HCT116 (cell line): ENCODE measurements around the gene C10orf105. TPM values are rescaled to one million over a fixed set of nuclear protein-coding genes. Genes with fewer than 3 reads are reported as not detected.

Source experiments
- ATAC-seq: fragments of 200-7000 bp; cut with Tn5 transposase; 2 replicates; pipeline ENCODE4 v1.9.1; 2020; ENCODE audit warnings: mild to moderate bottlenecking, moderate library complexity
- BruUV-seq: library from RNA; stranded (reverse); fragments of 400-500 nt; replicated peaks from 2 replicates; lab custom pipeline; 2021; lab: Mats Ljungman, UMichigan
- CTCF ChIA-PET: fragments of 300-600 bp; sonication (Branson Sonifier 250); formaldehyde crosslinking; loops from one replicate; lab custom pipeline; 2021; ENCODE audit warnings: antibody characterized with exemption; lab: Charles Lee
- POLR2A ChIA-PET: fragments of 300-600, 350-600 bp; sonication (Branson Sonifier 250); formaldehyde crosslinking; loops from one replicate; lab custom pipeline; 2021; ENCODE audit warnings: antibody characterized with exemption; lab: Charles Lee
- RAD21 ChIA-PET, 2 experiments: fragments of 300-600 bp; sonication (Branson Sonifier 250); formaldehyde crosslinking; loops; one replicate each; lab custom pipeline; 2023; ENCODE audit warnings: low total read pairs in 2 of 2; ENCODE audit not compliant: uncharacterized antibody in 2 of 2, unreplicated experiment in 2 of 2, low non-redundant PET in 1 of 2; lab: Charles Lee
- DNase-seq: peaks from one replicate; pipeline ENCODE4 v3.0.0-alpha.2; 2010; ENCODE audit warnings: low read depth, low spot score
- H2AFZ ChIP-seq: fragments of 200-600 bp; shearing (Covaris generic), sonication (generic); 2 replicates; pipeline ENCODE4 v1.6.1; 2017; ENCODE audit warnings: low read depth, mixed run types, mixed read lengths, antibody characterized with exemption, low read length; ENCODE audit not compliant: poor library complexity, severe bottlenecking
- H3K27ac ChIP-seq: 2 replicates; pipeline ENCODE4 v1.5.1; 2012; ENCODE audit warnings: low read depth, low read length
- H3K27me3 ChIP-seq: fragments of 200-600 bp; sonication (generic); 2 replicates; pipeline ENCODE4 v1.6.1; 2016; ENCODE audit warnings: mixed run types, low read length, mixed read lengths; ENCODE audit not compliant: insufficient read depth
- H3K36me3 ChIP-seq, 2 experiments: fragments of 200-500 bp in 1 of 2; fragments of 200-600 bp in 1 of 2; sonication (Bioruptor generic) in 1 of 2; sonication (generic) in 1 of 2; 2 replicates each; pipeline versions ENCODE4 v1.5.1 to v1.6.1; 2014 to 2016; ENCODE audit warnings: low read length in 2 of 2, inconsistent platforms in 1 of 2, mixed read lengths in 1 of 2, mixed run types in 1 of 2; ENCODE audit not compliant: insufficient read depth in 2 of 2, control insufficient read depth in 1 of 2
- H3K4me1 ChIP-seq, 2 experiments: fragments of 200-600 bp in 1 of 2; sonication (generic) in 1 of 2; 2 replicates each; pipeline versions ENCODE4 v1.5.1 to v1.6.1; 2012 to 2017; ENCODE audit warnings: low read length in 2 of 2, inconsistent platforms in 1 of 2, mild to moderate bottlenecking in 1 of 2, mixed read lengths in 1 of 2, mixed run types in 1 of 2, moderate library complexity in 1 of 2; ENCODE audit not compliant: insufficient read depth in 2 of 2, control insufficient read depth in 1 of 2
- H3K4me2 ChIP-seq: fragments of 200-600 bp; sonication (generic); 2 replicates; pipeline ENCODE4 v1.6.1; 2017; ENCODE audit warnings: mixed run types, low read length, mixed read lengths
- H3K4me3 ChIP-seq, 2 experiments: fragments of 200-600 bp in 1 of 2; sonication (generic) in 1 of 2; replicated peaks in 1 of 2; 2 replicates each; pipeline ENCODE4 v1.5.1; 2011 to 2016; ENCODE audit warnings: low read length in 2 of 2, control low read depth in 1 of 2, low read depth in 1 of 2, mild to moderate bottlenecking in 1 of 2, mixed read lengths in 1 of 2, mixed run types in 1 of 2
- H3K79me2 ChIP-seq: fragments of 200-600 bp; sonication (generic); 2 replicates; pipeline ENCODE4 v1.6.1; 2017; ENCODE audit warnings: mild to moderate bottlenecking, mixed run types, low read length, moderate library complexity, mixed read lengths; ENCODE audit not compliant: insufficient read depth
- H3K9ac ChIP-seq: fragments of 200-600 bp; sonication (generic); 2 replicates; pipeline ENCODE4 v1.6.1; 2016; ENCODE audit warnings: low read length, mixed read lengths
- H3K9me2 ChIP-seq: fragments of 200-600 bp; sonication (generic), shearing (Covaris generic); 2 replicates; pipeline ENCODE4 v1.6.1; 2017; ENCODE audit warnings: mixed run types, mild to moderate bottlenecking, moderate library complexity; ENCODE audit not compliant: insufficient read depth
- H3K9me3 ChIP-seq, 2 experiments: fragments of 200-500 bp in 1 of 2; fragments of 200-600 bp in 1 of 2; sonication (Bioruptor generic) in 1 of 2; sonication (generic) in 1 of 2; 2 replicates each; pipeline ENCODE4 v1.6.1; 2014 to 2017; ENCODE audit warnings: low read length in 2 of 2, mixed read lengths in 2 of 2, inconsistent platforms in 1 of 2, low read depth in 1 of 2, mild to moderate bottlenecking in 1 of 2, mixed run types in 1 of 2, moderate library complexity in 1 of 2; ENCODE audit not compliant: control insufficient read depth in 1 of 2, insufficient read depth in 1 of 2
- H4K20me1 ChIP-seq: fragments of 200-600 bp; sonication (generic), shearing (Covaris generic); 2 replicates; pipeline ENCODE4 v1.6.1; 2017; ENCODE audit warnings: mixed run types, mild to moderate bottlenecking, moderate library complexity; ENCODE audit not compliant: insufficient read depth
- CBX3 ChIP-seq: IDR thresholded peaks from 2 replicates; pipeline ENCODE4 v1.6.1; 2012; ENCODE audit warnings: low read depth
- CEBPB ChIP-seq: IDR thresholded peaks from 2 replicates; pipeline ENCODE4 v1.6.1; 2012; ENCODE audit warnings: low read depth
- EZH2 ChIP-seq: fragments of 200-600 bp; sonication (generic); IDR thresholded peaks from 2 replicates; pipeline ENCODE4 v1.6.1; 2017; ENCODE audit warnings: antibody characterized with exemption, mixed run types
- EZH2phosphoT487 ChIP-seq: fragments of 200-600 bp; IDR thresholded peaks from 2 replicates; pipeline ENCODE4 v1.6.1; 2018; ENCODE audit warnings: antibody characterized with exemption, borderline replicate concordance
- RAD21 ChIP-seq: IDR thresholded peaks from 2 replicates; pipeline ENCODE4 v1.6.1; 2012; ENCODE audit warnings: low read depth, mild to moderate bottlenecking
- SIN3A ChIP-seq: IDR thresholded peaks from 2 replicates; pipeline ENCODE4 v1.6.1; 2012; ENCODE audit warnings: low read depth
- SP1 ChIP-seq: IDR thresholded peaks from 2 replicates; pipeline ENCODE4 v1.6.1; 2012; ENCODE audit warnings: low read depth
- SRF ChIP-seq: IDR thresholded peaks from 2 replicates; pipeline ENCODE4 v1.6.1; 2012; ENCODE audit warnings: low read depth
- TCF7L2 ChIP-seq: IDR thresholded peaks from 2 replicates; pipeline ENCODE4 v1.7.0; 2011; ENCODE audit warnings: borderline replicate concordance, inconsistent platforms; ENCODE audit not compliant: insufficient read depth, insufficient read length; ENCODE audit errors: extremely low read depth
- YY1 ChIP-seq: IDR thresholded peaks from 2 replicates; pipeline ENCODE4 v1.6.1; 2011; ENCODE audit warnings: low read length, low read depth, moderate library complexity, mild to moderate bottlenecking; ENCODE audit not compliant: insufficient replicate concordance; ENCODE audit errors: extremely low read depth
- ZNF274 ChIP-seq: fragments of 200-500 bp; sonication (Bioruptor generic); IDR thresholded peaks from 2 replicates; pipeline ENCODE4 v1.6.1; 2014; ENCODE audit warnings: mild to moderate bottlenecking, low read depth, low read length, inconsistent platforms
- intact Hi-C: fragments of 100-400 bp; cut with micrococcal nuclease; formaldehyde crosslinking; loops from 2 replicates; pipeline ENCODE4 v1.10.0; 2022
- total RNA-seq: library from RNA; stranded (reverse); gene quantifications from one replicate; pipeline ENCODE4 v1.2.1, GENCODE V29; 2021; ENCODE audit not compliant: unreplicated experiment
- TF ChIP-seq, protein P1 (sequence below): IDR thresholded peaks from 2 replicates; pipeline ENCODE4 v1.6.1; 2012
- TF ChIP-seq, protein P2 (sequence below): IDR thresholded peaks from 2 replicates; pipeline ENCODE4 v1.6.1; 2011; ENCODE audit warnings: mild to moderate bottlenecking, low read length, moderate library complexity; ENCODE audit not compliant: insufficient replicate concordance; ENCODE audit errors: extremely low read depth
- TF ChIP-seq, protein P3 (sequence below): IDR thresholded peaks from 2 replicates; pipeline ENCODE4 v1.6.1; 2012; ENCODE audit warnings: low read depth
- TF ChIP-seq, protein P4 (sequence below), 3 experiments: fragments of 200-600 bp in 1 of 3; sonication (generic) in 1 of 3; IDR thresholded peaks in 2 of 3; conservative IDR thresholded peaks in 1 of 3; 2 replicates each; pipeline ENCODE4 v1.5.1; 2012 to 2017; ENCODE audit warnings: low read depth in 2 of 3, low read length in 2 of 3, antibody characterized with exemption in 1 of 3, borderline replicate concordance in 1 of 3, control low read depth in 1 of 3, mild to moderate bottlenecking in 1 of 3, mixed read lengths in 1 of 3, mixed run types in 1 of 3, moderate library complexity in 1 of 3; ENCODE audit not compliant: insufficient read depth in 1 of 3

The C10orf105 gene
- total RNA-seq, 1 experiment from 2014 or later = not detected

DNA sequence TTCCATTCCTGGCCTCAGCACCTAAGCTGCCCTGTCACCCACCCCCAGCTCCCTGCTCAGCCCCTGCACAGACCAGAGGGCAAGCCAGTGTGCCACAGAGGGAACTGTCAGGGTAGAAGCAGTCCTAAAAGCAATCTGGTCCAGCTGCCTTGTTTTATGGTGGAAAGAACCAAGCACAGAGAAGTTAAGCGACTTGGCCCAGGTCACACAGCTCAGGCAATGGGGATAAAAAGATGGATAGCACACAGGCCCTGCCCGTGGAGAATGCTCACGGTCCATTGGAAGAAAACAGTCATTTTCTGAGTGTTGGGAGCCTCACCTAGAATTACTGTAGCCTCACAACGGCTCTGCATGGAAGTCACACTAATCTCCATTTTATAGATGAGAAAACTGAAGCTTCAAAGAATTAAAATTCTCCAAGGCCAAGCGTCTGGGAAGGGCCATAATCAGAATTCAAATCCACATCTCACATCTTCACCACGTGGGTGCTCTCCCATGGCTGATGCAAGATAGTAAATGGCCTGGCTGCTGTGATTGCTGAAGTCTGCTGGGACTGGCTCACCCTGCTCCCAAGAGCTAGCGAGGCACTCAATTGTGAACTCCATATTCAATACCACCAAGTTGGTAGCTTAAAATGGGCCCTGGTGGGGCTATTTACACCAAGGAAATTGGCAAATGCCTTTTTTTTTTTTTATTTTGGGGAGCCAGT is 26.8 kb downstream of the C10orf105 start:
- no peak overlapping the region for H2AFZ ChIP-seq
- H3K36me3 ChIP-seq = no peaks in the 10 kb centered on the region
- ATAC-seq (no peak), DNase-seq (no peak)
- no peak overlapping the region for H3K4me2 ChIP-seq
- POLR2A ChIA-PET = interaction anchor here (0.6 kb wide), 1 partner anchor 81 kb away, joined by 3 read pairs; no protein-coding TSS in a partner anchor
- no peaks in the 10 kb centered on the region for H3K9me2 ChIP-seq
- H3K4me1 ChIP-seq = peaks cover 0 to 8% of the 10 kb centered on the region in 2 experiments; a peak in 1 of 4 replicates
- CTCF ChIA-PET = interaction anchor here (0.9 to 2.8 kb wide), 2 partner anchors 16 to 379 kb away, joined by 3 to 8 read pairs; no protein-coding TSS in a partner anchor
- H3K27me3 ChIP-seq = no peaks in the 10 kb centered on the region
- no TSS peak for BruUV-seq
- H3K27ac ChIP-seq = no peak overlapping the region
- TF ChIP-seq ZNF274 (no peak), CEBPB (no peak), SP1 (no peak), EZH2phosphoT487 (no peak), TCF7L2 (no peak), RAD21 (no peak), SIN3A (no peak), EZH2 (no peak), CBX3 (no peak), SRF (no peak), YY1 (no peak)
- TF ChIP-seq, protein P1, sequence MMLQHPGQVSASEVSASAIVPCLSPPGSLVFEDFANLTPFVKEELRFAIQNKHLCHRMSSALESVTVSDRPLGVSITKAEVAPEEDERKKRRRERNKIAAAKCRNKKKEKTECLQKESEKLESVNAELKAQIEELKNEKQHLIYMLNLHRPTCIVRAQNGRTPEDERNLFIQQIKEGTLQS = no peak
- TF ChIP-seq, protein P2, sequence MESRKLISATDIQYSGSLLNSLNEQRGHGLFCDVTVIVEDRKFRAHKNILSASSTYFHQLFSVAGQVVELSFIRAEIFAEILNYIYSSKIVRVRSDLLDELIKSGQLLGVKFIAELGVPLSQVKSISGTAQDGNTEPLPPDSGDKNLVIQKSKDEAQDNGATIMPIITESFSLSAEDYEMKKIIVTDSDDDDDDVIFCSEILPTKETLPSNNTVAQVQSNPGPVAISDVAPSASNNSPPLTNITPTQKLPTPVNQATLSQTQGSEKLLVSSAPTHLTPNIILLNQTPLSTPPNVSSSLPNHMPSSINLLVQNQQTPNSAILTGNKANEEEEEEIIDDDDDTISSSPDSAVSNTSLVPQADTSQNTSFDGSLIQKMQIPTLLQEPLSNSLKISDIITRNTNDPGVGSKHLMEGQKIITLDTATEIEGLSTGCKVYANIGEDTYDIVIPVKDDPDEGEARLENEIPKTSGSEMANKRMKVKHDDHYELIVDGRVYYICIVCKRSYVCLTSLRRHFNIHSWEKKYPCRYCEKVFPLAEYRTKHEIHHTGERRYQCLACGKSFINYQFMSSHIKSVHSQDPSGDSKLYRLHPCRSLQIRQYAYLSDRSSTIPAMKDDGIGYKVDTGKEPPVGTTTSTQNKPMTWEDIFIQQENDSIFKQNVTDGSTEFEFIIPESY = no peak
- TF ChIP-seq, protein P3, sequence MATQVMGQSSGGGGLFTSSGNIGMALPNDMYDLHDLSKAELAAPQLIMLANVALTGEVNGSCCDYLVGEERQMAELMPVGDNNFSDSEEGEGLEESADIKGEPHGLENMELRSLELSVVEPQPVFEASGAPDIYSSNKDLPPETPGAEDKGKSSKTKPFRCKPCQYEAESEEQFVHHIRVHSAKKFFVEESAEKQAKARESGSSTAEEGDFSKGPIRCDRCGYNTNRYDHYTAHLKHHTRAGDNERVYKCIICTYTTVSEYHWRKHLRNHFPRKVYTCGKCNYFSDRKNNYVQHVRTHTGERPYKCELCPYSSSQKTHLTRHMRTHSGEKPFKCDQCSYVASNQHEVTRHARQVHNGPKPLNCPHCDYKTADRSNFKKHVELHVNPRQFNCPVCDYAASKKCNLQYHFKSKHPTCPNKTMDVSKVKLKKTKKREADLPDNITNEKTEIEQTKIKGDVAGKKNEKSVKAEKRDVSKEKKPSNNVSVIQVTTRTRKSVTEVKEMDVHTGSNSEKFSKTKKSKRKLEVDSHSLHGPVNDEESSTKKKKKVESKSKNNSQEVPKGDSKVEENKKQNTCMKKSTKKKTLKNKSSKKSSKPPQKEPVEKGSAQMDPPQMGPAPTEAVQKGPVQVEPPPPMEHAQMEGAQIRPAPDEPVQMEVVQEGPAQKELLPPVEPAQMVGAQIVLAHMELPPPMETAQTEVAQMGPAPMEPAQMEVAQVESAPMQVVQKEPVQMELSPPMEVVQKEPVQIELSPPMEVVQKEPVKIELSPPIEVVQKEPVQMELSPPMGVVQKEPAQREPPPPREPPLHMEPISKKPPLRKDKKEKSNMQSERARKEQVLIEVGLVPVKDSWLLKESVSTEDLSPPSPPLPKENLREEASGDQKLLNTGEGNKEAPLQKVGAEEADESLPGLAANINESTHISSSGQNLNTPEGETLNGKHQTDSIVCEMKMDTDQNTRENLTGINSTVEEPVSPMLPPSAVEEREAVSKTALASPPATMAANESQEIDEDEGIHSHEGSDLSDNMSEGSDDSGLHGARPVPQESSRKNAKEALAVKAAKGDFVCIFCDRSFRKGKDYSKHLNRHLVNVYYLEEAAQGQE = no peak
- TF ChIP-seq, protein P4, sequence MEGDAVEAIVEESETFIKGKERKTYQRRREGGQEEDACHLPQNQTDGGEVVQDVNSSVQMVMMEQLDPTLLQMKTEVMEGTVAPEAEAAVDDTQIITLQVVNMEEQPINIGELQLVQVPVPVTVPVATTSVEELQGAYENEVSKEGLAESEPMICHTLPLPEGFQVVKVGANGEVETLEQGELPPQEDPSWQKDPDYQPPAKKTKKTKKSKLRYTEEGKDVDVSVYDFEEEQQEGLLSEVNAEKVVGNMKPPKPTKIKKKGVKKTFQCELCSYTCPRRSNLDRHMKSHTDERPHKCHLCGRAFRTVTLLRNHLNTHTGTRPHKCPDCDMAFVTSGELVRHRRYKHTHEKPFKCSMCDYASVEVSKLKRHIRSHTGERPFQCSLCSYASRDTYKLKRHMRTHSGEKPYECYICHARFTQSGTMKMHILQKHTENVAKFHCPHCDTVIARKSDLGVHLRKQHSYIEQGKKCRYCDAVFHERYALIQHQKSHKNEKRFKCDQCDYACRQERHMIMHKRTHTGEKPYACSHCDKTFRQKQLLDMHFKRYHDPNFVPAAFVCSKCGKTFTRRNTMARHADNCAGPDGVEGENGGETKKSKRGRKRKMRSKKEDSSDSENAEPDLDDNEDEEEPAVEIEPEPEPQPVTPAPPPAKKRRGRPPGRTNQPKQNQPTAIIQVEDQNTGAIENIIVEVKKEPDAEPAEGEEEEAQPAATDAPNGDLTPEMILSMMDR (IDR thresholded peaks at IDR 0.05 in 2 of 3, conservative IDR thresholded peaks at IDR 0.05 in 1 of 3; ENCODE audit: borderline replicate concordance in 1 of 3, insufficient read depth in 1 of 3, low read depth in 2 of 3, low read length in 2 of 3) = no peak
- intact Hi-C loops = no loop called here
- H3K4me3 ChIP-seq = no peak overlapping the region
- H3K9me3 ChIP-seq = no peaks in the 10 kb centered on the region; a peak in 1 of 4 replicates
- H3K9ac ChIP-seq = no peak overlapping the region
- RAD21 ChIA-PET = no interaction called here
- H3K79me2 ChIP-seq = no peaks in the 10 kb centered on the region
- no peaks in the 10 kb centered on the region for H4K20me1 ChIP-seq
